Neutrophil (primary cell): ENCODE results near the gene TWIST2.

Experiments
- H3K27ac ChIP-seq: fragments of 200-600 bp; sonication (generic); 2 replicates; pipeline ENCODE4 v1.5.1; 2016; ENCODE audit warnings: mild to moderate bottlenecking, moderate library complexity
- H3K27me3 ChIP-seq: fragments of 200-600 bp; sonication (generic); 2 replicates; pipeline ENCODE4 v1.6.0; 2016; ENCODE audit warnings: mild to moderate bottlenecking
- H3K36me3 ChIP-seq: fragments of 200-600 bp; sonication (generic); 2 replicates; pipeline ENCODE4 v1.5.1; 2017
- H3K4me1 ChIP-seq, 2 experiments: fragments of 200-600 bp in 1 of 2; sonication (generic) in 1 of 2; 1 replicate in 1 of 2; 2 replicates in 1 of 2; pipeline versions ENCODE4 v1.5.1 to v1.6.1; 2013 to 2016; ENCODE audit warnings: low read depth in 1 of 2, low read length in 1 of 2, mild to moderate bottlenecking in 1 of 2, moderate library complexity in 1 of 2; ENCODE audit not compliant: control insufficient read depth in 1 of 2, insufficient read depth in 1 of 2
- H3K4me3 ChIP-seq, 2 experiments: fragments of 200-600 bp in 1 of 2; sonication (generic) in 1 of 2; 1 replicate in 1 of 2; 2 replicates in 1 of 2; pipeline ENCODE4 v1.5.1; 2013 to 2016; ENCODE audit warnings: low read depth in 1 of 2, low read length in 1 of 2, mild to moderate bottlenecking in 1 of 2, moderate library complexity in 1 of 2
- H3K9me3 ChIP-seq: fragments of 200-600 bp; sonication (generic); 2 replicates; pipeline ENCODE4 v1.5.1; 2016
- CTCF ChIP-seq: fragments of 200-600 bp; sonication (generic); IDR thresholded peaks from 2 replicates; pipeline ENCODE4 v1.5.1; 2016; ENCODE audit warnings: antibody characterized with exemption

TWIST2 gene

GRCh38 chr2:238921259-238921658, 73.4 kb downstream of the TWIST2 start:
- Histone ChIP-seq H3K27ac (no peak overlapping the region), H3K4me3 (no peak overlapping the region), H3K27me3 (peaks cover 44% of the 10 kb centered on the region), H3K4me1 (no peaks in the 10 kb centered on the region), H3K36me3 (no peaks in the 10 kb centered on the region), H3K9me3 (no peaks in the 10 kb centered on the region)
- no peak for TF ChIP-seq CTCF

GRCh38 chr2:238921681-238922319, 73.9 kb downstream of the TWIST2 start:
- Histone ChIP-seq H3K27ac (no peak overlapping the region), H3K4me3 (no peak overlapping the region), H3K36me3 (no peaks in the 10 kb centered on the region), H3K9me3 (no peaks in the 10 kb centered on the region), H3K27me3 (peaks cover 38% of the 10 kb centered on the region), H3K4me1 (no peaks in the 10 kb centered on the region)
- no peak for TF ChIP-seq CTCF

GRCh38 chr2:238922435-238922834, 74.5 kb downstream of the TWIST2 start:
- H3K27me3 ChIP-seq = peaks cover 32% of the 10 kb centered on the region
- H3K36me3 ChIP-seq = no peaks in the 10 kb centered on the region
- no peaks in the 10 kb centered on the region for H3K9me3 ChIP-seq
- TF ChIP-seq CTCF = no peak
- H3K4me1 ChIP-seq = no peaks in the 10 kb centered on the region
- no peak overlapping the region for H3K4me3 ChIP-seq
- H3K27ac ChIP-seq = no peak overlapping the region

GRCh38 chr2:238924032-238924431, 76.1 kb downstream of the TWIST2 start:
- H3K36me3 ChIP-seq = no peaks in the 10 kb centered on the region
- H3K9me3 ChIP-seq = no peaks in the 10 kb centered on the region
- H3K4me1 ChIP-seq = no peaks in the 10 kb centered on the region
- peaks cover 31% of the 10 kb centered on the region for H3K27me3 ChIP-seq
- no peak for TF ChIP-seq CTCF
- no peak overlapping the region for H3K4me3 ChIP-seq
- no peak overlapping the region for H3K27ac ChIP-seq

GRCh38 chr2:238924796-238925195, 76.9 kb downstream of the TWIST2 start:
- peaks cover 30% of the 10 kb centered on the region for H3K27me3 ChIP-seq
- H3K4me1 ChIP-seq = no peaks in the 10 kb centered on the region
- no peak overlapping the region for H3K27ac ChIP-seq
- no peaks in the 10 kb centered on the region for H3K9me3 ChIP-seq
- no peaks in the 10 kb centered on the region for H3K36me3 ChIP-seq
- no peak overlapping the region for H3K4me3 ChIP-seq
- TF ChIP-seq CTCF = no peak
